HEK293 (cell line): Measurements from ENCODE around the gene MALAT1.

Source experiments
- FEZF1 ChIP-seq: fragments of 450-650 bp; formaldehyde crosslinking; IDR thresholded peaks from 2 replicates; pipeline ENCODE4 v1.5.1; 2016; ENCODE audit warnings: missing biosample characterization, missing genetic modification characterization
- KLF1 ChIP-seq: fragments of 450-650 bp; formaldehyde crosslinking; IDR thresholded peaks from 2 replicates; pipeline ENCODE4 v1.5.1; 2016; ENCODE audit warnings: missing biosample characterization, missing genetic modification characterization
- KLF10 ChIP-seq: fragments of 450-650 bp; IDR thresholded peaks from 2 replicates; pipeline ENCODE4 v1.5.1; 2018; ENCODE audit warnings: missing biosample characterization, mild to moderate bottlenecking, missing genetic modification characterization
- ZNF121 ChIP-seq: fragments of 450-650 bp; formaldehyde crosslinking; IDR thresholded peaks from 2 replicates; pipeline ENCODE4 v1.5.1; 2016; ENCODE audit warnings: missing biosample characterization, missing genetic modification characterization
- ZNF184 ChIP-seq: fragments of 450-650 bp; IDR thresholded peaks from 2 replicates; pipeline ENCODE4 v1.5.1; 2018; ENCODE audit warnings: missing biosample characterization, mild to moderate bottlenecking, missing genetic modification characterization
- ZNF23 ChIP-seq: fragments of 450-650 bp; formaldehyde crosslinking; IDR thresholded peaks from 2 replicates; pipeline ENCODE4 v1.5.1; 2016; ENCODE audit warnings: missing biosample characterization, missing genetic modification characterization, borderline replicate concordance
- ZNF311 ChIP-seq: fragments of 450-650 bp; formaldehyde crosslinking; IDR thresholded peaks from 2 replicates; pipeline ENCODE4 v1.5.1; 2017; ENCODE audit warnings: missing biosample characterization, missing genetic modification characterization, borderline replicate concordance
- ZNF394 ChIP-seq: fragments of 450-650 bp; formaldehyde crosslinking; IDR thresholded peaks from 2 replicates; pipeline ENCODE4 v1.5.1; 2016; ENCODE audit warnings: missing biosample characterization, missing genetic modification characterization, mild to moderate bottlenecking, moderate library complexity, borderline replicate concordance
- ZNF514 ChIP-seq: fragments of 450-650 bp; formaldehyde crosslinking; IDR thresholded peaks from 2 replicates; pipeline ENCODE4 v1.5.1; 2016; ENCODE audit warnings: missing biosample characterization, missing genetic modification characterization
- ZNF561 ChIP-seq: fragments of 450-650 bp; IDR thresholded peaks from 2 replicates; pipeline ENCODE4 v1.5.1; 2018; ENCODE audit warnings: missing biosample characterization, missing genetic modification characterization, borderline replicate concordance
- TF ChIP-seq, protein P1 (sequence below): fragments of 450-650 bp; formaldehyde crosslinking; IDR thresholded peaks from 2 replicates; pipeline ENCODE4 v1.5.1; 2017; ENCODE audit warnings: missing biosample characterization, missing genetic modification characterization
- TF ChIP-seq, protein P2 (sequence below): fragments of 450-650 bp; formaldehyde crosslinking; IDR thresholded peaks from 2 replicates; pipeline ENCODE4 v1.5.1; 2016; ENCODE audit warnings: missing biosample characterization, missing genetic modification characterization
- TF ChIP-seq, protein P3 (sequence below): fragments of 450-650 bp; IDR thresholded peaks from 2 replicates; pipeline ENCODE4 v1.5.1; 2018; ENCODE audit warnings: missing biosample characterization, mild to moderate bottlenecking, missing genetic modification characterization
- TF ChIP-seq, protein P4 (sequence below): fragments of 450-650 bp; formaldehyde crosslinking; IDR thresholded peaks from 2 replicates; pipeline ENCODE4 v1.5.1; 2016; ENCODE audit warnings: missing biosample characterization, missing genetic modification characterization, low read depth

DNA sequence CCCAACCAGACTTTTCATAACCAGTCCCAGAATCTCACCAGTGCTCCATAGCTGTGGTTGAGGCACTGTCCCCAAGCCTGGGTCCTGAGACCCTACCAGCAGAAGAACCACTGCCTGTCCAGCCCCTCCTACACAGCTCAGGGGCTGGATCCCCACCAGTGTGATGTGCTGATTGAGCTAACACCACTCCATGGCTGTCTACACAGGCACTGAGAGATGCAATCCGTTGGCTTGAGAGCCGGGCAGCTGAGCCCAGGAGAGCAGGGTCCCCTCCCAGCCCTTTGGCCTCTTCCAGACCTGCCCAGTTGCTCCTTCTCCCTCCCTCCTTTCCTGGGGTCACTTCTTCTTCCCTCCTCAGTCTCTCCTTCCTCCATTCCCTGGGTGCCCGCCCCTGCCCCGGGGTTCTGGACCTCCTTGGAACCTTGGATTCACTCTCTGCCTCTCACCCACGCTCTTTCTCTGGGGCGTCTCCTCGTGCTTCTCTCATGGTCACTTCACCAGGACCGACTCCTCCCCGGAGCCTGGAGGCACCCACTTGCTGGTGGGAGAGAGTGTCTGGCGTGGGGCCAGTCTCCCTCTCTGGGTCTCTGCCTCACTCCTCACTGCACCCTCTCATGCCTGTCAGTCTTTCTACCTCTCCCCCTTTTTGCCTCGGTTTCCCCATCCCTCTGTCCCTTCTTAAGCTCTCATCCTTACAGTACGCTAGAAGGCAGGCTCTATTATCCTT lies 25.3 kb downstream of the MALAT1 start:
- TF ChIP-seq ZNF394 (tag by site-specific recombination) (no peak), ZNF184 (tag by site-specific recombination) (no peak), ZNF561 (tag by site-specific recombination) (no peak), KLF10 (tag by site-specific recombination) (no peak), FEZF1 (tag by site-specific recombination) (no peak), ZNF514 (no peak), ZNF23 (tag by site-specific recombination) (no peak), ZNF311 (peak; percentile 40; the same call in 1 of the 2 replicates), ZNF121 (no peak), KLF1 (no peak)
- TF ChIP-seq, protein P1, sequence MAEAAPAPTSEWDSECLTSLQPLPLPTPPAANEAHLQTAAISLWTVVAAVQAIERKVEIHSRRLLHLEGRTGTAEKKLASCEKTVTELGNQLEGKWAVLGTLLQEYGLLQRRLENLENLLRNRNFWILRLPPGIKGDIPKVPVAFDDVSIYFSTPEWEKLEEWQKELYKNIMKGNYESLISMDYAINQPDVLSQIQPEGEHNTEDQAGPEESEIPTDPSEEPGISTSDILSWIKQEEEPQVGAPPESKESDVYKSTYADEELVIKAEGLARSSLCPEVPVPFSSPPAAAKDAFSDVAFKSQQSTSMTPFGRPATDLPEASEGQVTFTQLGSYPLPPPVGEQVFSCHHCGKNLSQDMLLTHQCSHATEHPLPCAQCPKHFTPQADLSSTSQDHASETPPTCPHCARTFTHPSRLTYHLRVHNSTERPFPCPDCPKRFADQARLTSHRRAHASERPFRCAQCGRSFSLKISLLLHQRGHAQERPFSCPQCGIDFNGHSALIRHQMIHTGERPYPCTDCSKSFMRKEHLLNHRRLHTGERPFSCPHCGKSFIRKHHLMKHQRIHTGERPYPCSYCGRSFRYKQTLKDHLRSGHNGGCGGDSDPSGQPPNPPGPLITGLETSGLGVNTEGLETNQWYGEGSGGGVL (tag by site-specific recombination): peak; percentile 41
- TF ChIP-seq, protein P2, sequence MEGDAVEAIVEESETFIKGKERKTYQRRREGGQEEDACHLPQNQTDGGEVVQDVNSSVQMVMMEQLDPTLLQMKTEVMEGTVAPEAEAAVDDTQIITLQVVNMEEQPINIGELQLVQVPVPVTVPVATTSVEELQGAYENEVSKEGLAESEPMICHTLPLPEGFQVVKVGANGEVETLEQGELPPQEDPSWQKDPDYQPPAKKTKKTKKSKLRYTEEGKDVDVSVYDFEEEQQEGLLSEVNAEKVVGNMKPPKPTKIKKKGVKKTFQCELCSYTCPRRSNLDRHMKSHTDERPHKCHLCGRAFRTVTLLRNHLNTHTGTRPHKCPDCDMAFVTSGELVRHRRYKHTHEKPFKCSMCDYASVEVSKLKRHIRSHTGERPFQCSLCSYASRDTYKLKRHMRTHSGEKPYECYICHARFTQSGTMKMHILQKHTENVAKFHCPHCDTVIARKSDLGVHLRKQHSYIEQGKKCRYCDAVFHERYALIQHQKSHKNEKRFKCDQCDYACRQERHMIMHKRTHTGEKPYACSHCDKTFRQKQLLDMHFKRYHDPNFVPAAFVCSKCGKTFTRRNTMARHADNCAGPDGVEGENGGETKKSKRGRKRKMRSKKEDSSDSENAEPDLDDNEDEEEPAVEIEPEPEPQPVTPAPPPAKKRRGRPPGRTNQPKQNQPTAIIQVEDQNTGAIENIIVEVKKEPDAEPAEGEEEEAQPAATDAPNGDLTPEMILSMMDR (tag by site-specific recombination): no peak
- TF ChIP-seq, protein P3, sequence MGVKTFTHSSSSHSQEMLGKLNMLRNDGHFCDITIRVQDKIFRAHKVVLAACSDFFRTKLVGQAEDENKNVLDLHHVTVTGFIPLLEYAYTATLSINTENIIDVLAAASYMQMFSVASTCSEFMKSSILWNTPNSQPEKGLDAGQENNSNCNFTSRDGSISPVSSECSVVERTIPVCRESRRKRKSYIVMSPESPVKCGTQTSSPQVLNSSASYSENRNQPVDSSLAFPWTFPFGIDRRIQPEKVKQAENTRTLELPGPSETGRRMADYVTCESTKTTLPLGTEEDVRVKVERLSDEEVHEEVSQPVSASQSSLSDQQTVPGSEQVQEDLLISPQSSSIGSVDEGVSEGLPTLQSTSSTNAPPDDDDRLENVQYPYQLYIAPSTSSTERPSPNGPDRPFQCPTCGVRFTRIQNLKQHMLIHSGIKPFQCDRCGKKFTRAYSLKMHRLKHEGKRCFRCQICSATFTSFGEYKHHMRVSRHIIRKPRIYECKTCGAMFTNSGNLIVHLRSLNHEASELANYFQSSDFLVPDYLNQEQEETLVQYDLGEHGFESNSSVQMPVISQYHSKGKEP (tag by site-specific recombination): no peak
- TF ChIP-seq, protein P4, sequence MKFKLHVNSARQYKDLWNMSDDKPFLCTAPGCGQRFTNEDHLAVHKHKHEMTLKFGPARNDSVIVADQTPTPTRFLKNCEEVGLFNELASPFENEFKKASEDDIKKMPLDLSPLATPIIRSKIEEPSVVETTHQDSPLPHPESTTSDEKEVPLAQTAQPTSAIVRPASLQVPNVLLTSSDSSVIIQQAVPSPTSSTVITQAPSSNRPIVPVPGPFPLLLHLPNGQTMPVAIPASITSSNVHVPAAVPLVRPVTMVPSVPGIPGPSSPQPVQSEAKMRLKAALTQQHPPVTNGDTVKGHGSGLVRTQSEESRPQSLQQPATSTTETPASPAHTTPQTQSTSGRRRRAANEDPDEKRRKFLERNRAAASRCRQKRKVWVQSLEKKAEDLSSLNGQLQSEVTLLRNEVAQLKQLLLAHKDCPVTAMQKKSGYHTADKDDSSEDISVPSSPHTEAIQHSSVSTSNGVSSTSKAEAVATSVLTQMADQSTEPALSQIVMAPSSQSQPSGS (tag by site-specific recombination): no peak
